Peyer's patch (tissue), 4 donors: Measurements from ENCODE around the gene FOXC1.

ENCODE experiments used
- CTCF ChIP-seq, 6 experiments: fragments of 450-650 bp in 4 of 6; fragments of 200-600 bp in 2 of 6; sonication (generic) in 1 of 6; IDR thresholded peaks; one replicate each; pipeline ENCODE4 v1.5.1; 2017 to 2019; ENCODE audit warnings: antibody characterized with exemption in 6 of 6, mild to moderate bottlenecking in 3 of 6, moderate library complexity in 1 of 6
- POLR2A ChIP-seq, 2 donors: fragments of 450-650 bp; IDR thresholded peaks; one replicate each; pipeline ENCODE4 v1.5.1; 2017; ENCODE audit warnings: antibody characterized with exemption in 2 of 2, mild to moderate bottlenecking in 2 of 2, moderate library complexity in 2 of 2

GRCh38 chr6:1605893-1606779 lies 3.6 kb upstream of the FOXC1 start:
- no peak for TF ChIP-seq CTCF (IDR thresholded peaks at IDR 0.05)
- no peak for TF ChIP-seq POLR2A (IDR thresholded peaks at IDR 0.05)
